A549 treated with Hydrocortisone at 1 μM for 4 hours (cell line): ENCODE measurements around the gene LTBP2. TPM values are rescaled to one million over a fixed set of nuclear protein-coding genes. Genes with fewer than 3 reads are reported as not detected.

Experiments
- total RNA-seq: library from RNA; stranded (reverse); fragments of 200-300 nt; extraction: Qiagen RNA extraction; gene quantifications from 5 replicates; pipeline ENCODE4 v1.2.3, GENCODE V29; 2022

The LTBP2 gene
- total RNA-seq: 7.6 to 12.4 TPM (median 10.8 TPM) in 5 replicates

DNA sequence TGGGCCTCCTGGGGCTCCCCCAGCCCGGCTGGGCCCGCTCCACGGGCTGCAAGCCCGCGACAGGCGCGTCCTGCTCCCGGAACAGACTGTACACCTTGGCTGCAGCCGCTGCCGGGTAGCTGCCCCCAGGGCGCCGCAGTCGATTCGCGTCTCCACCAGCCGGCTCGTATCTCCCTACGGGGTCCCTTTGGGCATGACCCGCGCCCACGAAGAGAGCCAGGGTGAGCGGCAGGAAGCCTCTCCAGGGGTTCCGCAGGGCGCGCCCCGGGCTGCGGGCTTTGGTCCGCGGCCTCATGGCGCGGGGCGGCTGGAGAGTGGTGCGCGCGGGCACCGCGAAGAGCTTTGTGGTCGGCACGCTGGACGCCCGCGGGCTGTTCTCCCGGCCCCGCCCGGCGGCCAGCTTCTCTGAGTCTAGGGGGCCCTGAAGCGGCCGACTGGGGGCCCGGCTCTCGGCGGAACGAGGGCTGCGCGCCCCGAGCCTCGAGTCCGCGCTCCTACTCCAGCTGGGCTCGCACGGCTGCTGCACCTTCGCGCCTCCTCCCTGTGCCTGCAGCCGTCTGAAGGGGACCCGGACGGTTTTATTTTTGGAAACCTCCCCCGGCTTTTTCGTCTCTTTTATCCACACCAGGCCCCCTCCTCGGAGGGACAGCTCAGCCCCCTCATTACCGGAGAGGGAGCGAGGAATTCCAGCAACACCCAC, at the start of gene LTBP2:
LTBP2 (minus strand) TSS at position 588 of the 700 bp plus-strand sequence; CDS start at position 295, 293 bp downstream.

GRCh38 chr14:74493343-74494261, 118.4 kb downstream of the LTBP2 start, which contains the start of gene ISCA2:
TSS of gene ISCA2 (plus strand) at chr14:74493765. CDS start at chr14:74493775, 10 bp downstream.

DNA sequence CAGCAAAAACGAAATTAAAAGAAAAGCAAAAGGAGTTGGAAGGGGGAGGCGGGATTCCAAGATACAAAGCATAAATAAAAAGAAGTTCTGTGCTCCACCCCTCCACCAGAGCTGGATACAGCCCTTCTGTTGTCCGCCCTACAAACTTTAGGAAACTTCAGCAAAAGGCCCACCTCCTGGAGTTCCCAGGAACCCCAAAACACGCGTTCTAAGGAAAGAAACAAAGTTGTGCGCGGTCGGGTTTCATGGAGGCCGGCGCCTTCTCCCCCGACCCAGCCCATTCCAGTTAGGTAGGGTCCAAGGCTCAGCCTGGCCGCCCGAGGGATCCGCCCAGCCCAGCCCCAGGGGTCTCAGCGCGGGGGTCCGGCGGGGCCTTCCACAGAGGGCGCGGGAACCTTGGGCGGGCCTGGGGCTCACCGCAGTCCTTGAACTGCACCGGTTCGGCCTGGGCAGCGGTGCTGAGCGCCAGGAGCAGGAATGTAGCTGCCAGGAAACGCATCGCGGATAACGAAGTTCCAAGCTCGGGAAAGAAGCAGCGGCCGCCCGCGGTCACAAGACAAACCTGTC, 119.2 kb downstream of the LTBP2 start, which contains the start of gene NPC2:
NPC2 (minus strand) TSS at position 530 of the 567 bp plus-strand sequence; CDS start at position 499, 31 bp downstream.

Other genes starting within 250 kb of the LTBP2 start
- gene SYNDIG1L, start 186.0 kb downstream of the LTBP2 start, total RNA-seq: not detected in 5 replicates
- 205 to 286 TPM (median 230 TPM) in 5 replicates for gene NPC2, start 118.9 kb downstream of the LTBP2 start, total RNA-seq
- gene ISCA2, start 118.5 kb downstream of the LTBP2 start, total RNA-seq: 32.2 to 46.2 TPM (median 41.4 TPM) in 5 replicates
- gene AREL1, start 100.8 kb upstream of the LTBP2 start, total RNA-seq: 20.8 to 28.0 TPM (median 25.2 TPM) in 5 replicates
- 38.5 to 80.2 TPM (median 46.5 TPM) in 5 replicates for gene FCF1, start 100.9 kb upstream of the LTBP2 start, total RNA-seq
- 31.9 to 50.3 TPM (median 35.0 TPM) in 5 replicates for gene YLPM1, start 151.1 kb upstream of the LTBP2 start, total RNA-seq